GM11168 (cell line): ENCODE results near the gene SPTLC3.

Experiments used
- in situ Hi-C: fragments of 300-500 bp; cut with MboI; formaldehyde crosslinking; loops from one replicate; pipeline ENCODE4 v1.12.0; 2022; ENCODE audit warnings: low sequenced_read_pairs; ENCODE audit not compliant: unreplicated experiment

Gene SPTLC3

GRCh38 chr20:13121840-13122515 lies 113.2 kb downstream of the SPTLC3 start:
- in situ Hi-C loops, result loop anchor here (25.0 kb wide), 3 partner anchors 140 to 640 kb away; no protein-coding TSS in a partner anchor

- in situ Hi-C loops, result no loop called here
Observed at GRCh38 chr20:13125486-13125885, 116.7 kb downstream of the SPTLC3 start.

GRCh38 chr20:13128173-13128572 lies 119.4 kb downstream of the SPTLC3 start:
- in situ Hi-C loops, result no loop called here

GRCh38 chr20:13130061-13130706 lies 121.4 kb downstream of the SPTLC3 start:
- in situ Hi-C loops, result no loop called here

- in situ Hi-C loops, result no loop called here
Observed at GRCh38 chr20:13130707-13131103, 121.9 kb downstream of the SPTLC3 start.

- in situ Hi-C loops, result no loop called here
Observed at GRCh38 chr20:13131688-13132087, 122.9 kb downstream of the SPTLC3 start.

- in situ Hi-C loops, result no loop called here
Observed at GRCh38 chr20:13139459-13140150, 130.8 kb downstream of the SPTLC3 start.

GRCh38 chr20:13140201-13140600 lies 131.4 kb downstream of the SPTLC3 start:
- in situ Hi-C loops, result no loop called here

- in situ Hi-C loops, result no loop called here
Observed at GRCh38 chr20:13140775-13141174, 132.0 kb downstream of the SPTLC3 start.

- in situ Hi-C loops, result no loop called here
Observed at GRCh38 chr20:13141546-13141945, 132.8 kb downstream of the SPTLC3 start.

- in situ Hi-C loops, result no loop called here
Observed at GRCh38 chr20:13142143-13142542, 133.4 kb downstream of the SPTLC3 start.

GRCh38 chr20:13147071-13147963 lies 138.5 kb downstream of the SPTLC3 start:
- in situ Hi-C loops, result no loop called here

GRCh38 chr20:13147971-13148370 lies 139.2 kb downstream of the SPTLC3 start:
- in situ Hi-C loops, result no loop called here

GRCh38 chr20:13148402-13148801 lies 139.6 kb downstream of the SPTLC3 start:
- in situ Hi-C loops, result no loop called here

- in situ Hi-C loops, result no loop called here
Observed at GRCh38 chr20:13148961-13149360, 140.2 kb downstream of the SPTLC3 start.

GRCh38 chr20:13149371-13150105 lies 140.8 kb downstream of the SPTLC3 start:
- in situ Hi-C loops, result no loop called here

- in situ Hi-C loops, result no loop called here
Observed at GRCh38 chr20:13158369-13158768, 149.6 kb downstream of the SPTLC3 start.

GRCh38 chr20:13159889-13160288 lies 151.1 kb downstream of the SPTLC3 start:
- in situ Hi-C loops, result no loop called here

- in situ Hi-C loops, result no loop called here
Observed at GRCh38 chr20:13165203-13165602, 156.4 kb downstream of the SPTLC3 start.

GRCh38 chr20:13166011-13166410 lies 157.2 kb downstream of the SPTLC3 start:
- in situ Hi-C loops, result no loop called here
